H9 (cell line): ENCODE measurements around the gene MNS1. TPM values are rescaled to one million over a fixed set of nuclear protein-coding genes. Genes with fewer than 3 reads are reported as not detected.

Experiments used
- DNase-seq: peaks from one replicate; pipeline ENCODE4 v3.0.0-alpha.2; 2017
- H2AFZ ChIP-seq: one replicate; pipeline ENCODE4 v1.6.1; 2013; ENCODE audit warnings: mild to moderate bottlenecking, low read length, control low read depth, moderate library complexity
- H2AK5ac ChIP-seq: 2 replicates; pipeline ENCODE4 v1.6.1; 2013; ENCODE audit warnings: low read length, control low read depth, mixed read lengths; ENCODE audit not compliant: insufficient read length
- H2BK120ac ChIP-seq: one replicate; pipeline ENCODE4 v1.6.1; 2013; ENCODE audit warnings: low read depth, mild to moderate bottlenecking, low read length, control low read depth, inconsistent platforms; ENCODE audit not compliant: poor library complexity, severe bottlenecking
- H2BK12ac ChIP-seq: 2 replicates; pipeline ENCODE4 v1.6.1; 2013; ENCODE audit warnings: low read length, control low read depth, mixed read lengths, low read depth; ENCODE audit not compliant: insufficient read length
- H2BK15ac ChIP-seq: 2 replicates; pipeline ENCODE4 v1.6.1; 2013; ENCODE audit warnings: low read depth, low read length, control low read depth
- H2BK20ac ChIP-seq: one replicate; pipeline ENCODE4 v1.6.1; 2013; ENCODE audit warnings: low read depth, mild to moderate bottlenecking, low read length, control low read depth, inconsistent platforms; ENCODE audit not compliant: poor library complexity, severe bottlenecking
- H2BK5ac ChIP-seq: 2 replicates; pipeline ENCODE4 v1.6.1; 2013; ENCODE audit warnings: low read length, control low read depth, mixed read lengths; ENCODE audit not compliant: insufficient read length
- H3K14ac ChIP-seq: 2 replicates; pipeline ENCODE4 v1.6.1; 2013; ENCODE audit warnings: low read length, control low read depth; ENCODE audit not compliant: insufficient read depth
- H3K18ac ChIP-seq: 2 replicates; pipeline ENCODE4 v1.6.1; 2013; ENCODE audit warnings: low read depth, mild to moderate bottlenecking, mixed read lengths, low read length, control low read depth; ENCODE audit not compliant: insufficient read length
- H3K23ac ChIP-seq: 2 replicates; pipeline ENCODE4 v1.6.1; 2013; ENCODE audit warnings: low read length, control low read depth, mixed read lengths, low read depth; ENCODE audit not compliant: insufficient read length
- H3K23me2 ChIP-seq: 2 replicates; pipeline ENCODE4 v1.6.1; 2013; ENCODE audit warnings: low read depth, mild to moderate bottlenecking, mixed read lengths, low read length, control low read depth; ENCODE audit not compliant: insufficient read length, poor library complexity, severe bottlenecking
- H3K27ac ChIP-seq: 2 replicates; pipeline ENCODE4 v1.5.1; 2013; ENCODE audit warnings: low read length, control low read depth, mixed read lengths, low read depth; ENCODE audit not compliant: insufficient read length
- H3K27me3 ChIP-seq: 2 replicates; pipeline ENCODE4 v1.6.1; 2013; ENCODE audit warnings: low read length, control low read depth, inconsistent platforms; ENCODE audit not compliant: insufficient read depth
- H3K4ac ChIP-seq: 2 replicates; pipeline ENCODE4 v1.6.1; 2013; ENCODE audit warnings: low read depth, mild to moderate bottlenecking, control low read depth, inconsistent platforms, low read length, moderate library complexity
- H3K4me1 ChIP-seq: 2 replicates; pipeline ENCODE4 v1.6.1; 2013; ENCODE audit warnings: low read length, control low read depth, inconsistent platforms; ENCODE audit not compliant: insufficient read depth
- H3K4me2 ChIP-seq: 2 replicates; pipeline ENCODE4 v1.6.1; 2013; ENCODE audit warnings: low read length, control low read depth, mixed read lengths; ENCODE audit not compliant: insufficient read length, insufficient read depth
- H3K56ac ChIP-seq: 2 replicates; pipeline ENCODE4 v1.6.1; 2013; ENCODE audit warnings: low read depth, mild to moderate bottlenecking, mixed read lengths, low read length, control low read depth; ENCODE audit not compliant: insufficient read length
- H3K79me1 ChIP-seq: 2 replicates; pipeline ENCODE4 v1.6.1; 2013; ENCODE audit warnings: low read depth, mild to moderate bottlenecking, moderate library complexity, low read length, control low read depth, inconsistent platforms; ENCODE audit not compliant: insufficient read depth, poor library complexity, severe bottlenecking
- H3K79me2 ChIP-seq: 2 replicates; pipeline ENCODE4 v1.6.1; 2013; ENCODE audit warnings: low read length, control low read depth, inconsistent platforms; ENCODE audit not compliant: insufficient read depth
- H3K9ac ChIP-seq: 2 replicates; pipeline ENCODE4 v1.6.1; 2013; ENCODE audit warnings: low read length, control low read depth, mixed read lengths; ENCODE audit not compliant: insufficient read length; ENCODE audit errors: extremely low read depth
- H3K9me3 ChIP-seq: one replicate; pipeline ENCODE4 v1.6.1; 2013; ENCODE audit warnings: low read depth, low read length, inconsistent platforms; ENCODE audit not compliant: control insufficient read depth
- H3T11ph ChIP-seq: one replicate; pipeline ENCODE4 v1.6.1; 2013; ENCODE audit warnings: mild to moderate bottlenecking, low read length, control low read depth, inconsistent platforms
- H4K20me1 ChIP-seq: one replicate; pipeline ENCODE4 v1.6.1; 2013; ENCODE audit not compliant: control insufficient read depth, insufficient read length, insufficient read depth
- H4K5ac ChIP-seq: 2 replicates; pipeline ENCODE4 v1.6.1; 2013; ENCODE audit warnings: low read depth, mild to moderate bottlenecking, mixed read lengths, low read length, control low read depth; ENCODE audit not compliant: insufficient read length
- H4K8ac ChIP-seq: replicated peaks from 2 replicates; pipeline ENCODE4 v1.6.1; 2013; ENCODE audit warnings: low read length, control low read depth, mixed read lengths, low read depth; ENCODE audit not compliant: insufficient read length
- H4K91ac ChIP-seq: 2 replicates; pipeline ENCODE4 v1.6.1; 2013; ENCODE audit warnings: low read depth, mild to moderate bottlenecking, moderate library complexity, mixed read lengths, low read length, control low read depth; ENCODE audit not compliant: insufficient read length
- H3K27ac Mint-ChIP-seq, 3 experiments: 2 replicates in 2 of 3; 3 replicates in 1 of 3; pipeline ENCODE4 v1.8.0; 2020 to 2021; ENCODE audit warnings: mixed read lengths in 3 of 3, mild to moderate bottlenecking in 1 of 3, moderate library complexity in 1 of 3
- H3K27me3 Mint-ChIP-seq: 2 replicates; pipeline ENCODE4 v1.8.0; 2021; ENCODE audit warnings: low read depth, mild to moderate bottlenecking, moderate library complexity, mixed read lengths
- H3K36me3 Mint-ChIP-seq, 3 experiments: 2 replicates in 2 of 3; 3 replicates in 1 of 3; pipeline ENCODE4 v1.8.0; 2020 to 2021; ENCODE audit warnings: low read depth in 3 of 3, mixed read lengths in 3 of 3; ENCODE audit not compliant: insufficient read depth in 1 of 3
- H3K4me1 Mint-ChIP-seq, 2 experiments: 2 replicates each; pipeline ENCODE4 v1.8.0; 2020; ENCODE audit warnings: mixed read lengths in 2 of 2
- H3K4me3 Mint-ChIP-seq, 2 experiments: 2 replicates in 1 of 2; 3 replicates in 1 of 2; pipeline ENCODE4 v1.8.0; 2020 to 2021; ENCODE audit warnings: mild to moderate bottlenecking in 2 of 2, mixed read lengths in 2 of 2, moderate library complexity in 1 of 2
- H3K9me3 Mint-ChIP-seq, 2 experiments: 2 replicates in 1 of 2; 3 replicates in 1 of 2; pipeline ENCODE4 v1.8.0; 2020; ENCODE audit warnings: mild to moderate bottlenecking in 2 of 2, mixed read lengths in 2 of 2, moderate library complexity in 1 of 2
- CTCF ChIP-seq: fragments of 200-600 bp; sonication (generic); conservative IDR thresholded peaks from 3 replicates; pipeline ENCODE4 v1.8.0; 2021; ENCODE audit warnings: antibody characterized with exemption, mild to moderate bottlenecking
- WGBS: extraction: QIAGEN DNeasy Blood & Tissue Kit; methylation state at CpG from one replicate; pipeline ENCODE4 v1.1.7; 2013; ENCODE audit warnings: missing lambda C conversion rate, low lambda C conversion rate, mixed read lengths; ENCODE audit not compliant: insufficient read length; ENCODE audit errors: extremely low coverage; 5-methylcytosine and 5-hydroxymethylcytosine counted together
- total RNA-seq: library from RNA; stranded (reverse); gene quantifications from 2 replicates; pipeline ENCODE4 v1.2.1, GENCODE V29; 2021

Gene MNS1
- total RNA-seq, 1 experiment from 2014 or later = 4.2 TPM

- H2AK5ac ChIP-seq = no peak overlapping the region
- Mint-ChIP-seq H3K4me1 (no peaks in the 10 kb centered on the region), H3K4me3 (no peak overlapping the region), H3K27me3 (no peaks in the 10 kb centered on the region), H3K36me3 (no peaks in the 10 kb centered on the region), H3K27ac (peak overlapping the region in 1 of 3 experiments; percentile 41; a peak in 1 of 7 replicates), H3K9me3 (no peaks in the 10 kb centered on the region)
- H2BK12ac ChIP-seq = no peak overlapping the region
- no peak overlapping the region for H3T11ph ChIP-seq
- no peak overlapping the region for H2BK20ac ChIP-seq
- TF ChIP-seq CTCF = no peak
- no peak overlapping the region for H3K4ac ChIP-seq
- no peak overlapping the region for H3K18ac ChIP-seq
- H3K4me2 ChIP-seq = no peak overlapping the region
- no peak for DNase-seq
- no peaks in the 10 kb centered on the region for H3K27me3 ChIP-seq
- no peaks in the 10 kb centered on the region for H4K20me1 ChIP-seq
- no peak overlapping the region for H4K5ac ChIP-seq
- H3K9ac ChIP-seq = no peak overlapping the region
- WGBS = no CpG with 5 or more reads among the region's 4 CpGs
- no peak overlapping the region for H4K8ac ChIP-seq
- no peak overlapping the region for H2BK15ac ChIP-seq
- peak overlapping the region; percentile 36 for H4K91ac ChIP-seq
- no peak overlapping the region for H2BK5ac ChIP-seq
- 0 out of 2 replicates have a peak overlapping the region, but pooled peaks have one; percentile 35 for H3K14ac ChIP-seq
- H3K79me2 ChIP-seq = no peaks in the 10 kb centered on the region
- no peak overlapping the region for H3K56ac ChIP-seq
- no peaks in the 10 kb centered on the region for H3K4me1 ChIP-seq
- H3K79me1 ChIP-seq = no peaks in the 10 kb centered on the region
- H2AFZ ChIP-seq = no peak overlapping the region
- H3K23me2 ChIP-seq = no peaks in the 10 kb centered on the region
- H3K27ac ChIP-seq = no peak overlapping the region
- H2BK120ac ChIP-seq = no peak overlapping the region
- no peaks in the 10 kb centered on the region for H3K9me3 ChIP-seq
- no peak overlapping the region for H3K23ac ChIP-seq
These were observed 28.0 kb upstream of the MNS1 start for GRCh38 chr15:56492791-56493555.
